Stimulated activated CD4-positive, alpha-beta T cell treated with anti-CD3 and anti-CD28 coated beads, Interleukin-2, amount 100 ng/mL, for 4 hours (primary cell): ENCODE results near the gene TMEM181.
"Not testable (repeated sequence)": the region's sequence is repeated elsewhere in the genome, so short reads cannot be mapped to it uniquely, and the experiment has no call there.

Experiments used
- DNase-seq: peaks from one replicate; pipeline ENCODE4 v3.0.0-alpha.2; 2020; ENCODE audit warnings: low read depth

TMEM181 gene

GRCh38 chr6:158643836-158644230 is 83.9 kb downstream of the TMEM181 start:
- DNase-seq = no peak

GRCh38 chr6:158644231-158645063 is 84.6 kb downstream of the TMEM181 start, which contains the start of gene DYNLT1:
Gene DYNLT1, minus strand, starts transcription at chr6:158644743. Its CDS starts 35 bp downstream, at chr6:158644708.
- DNase-seq = peak; percentile 78

- no peak for DNase-seq
Observed at GRCh38 chr6:158645064-158646022, 85.5 kb downstream of the TMEM181 start.

GRCh38 chr6:158646023-158646910 is 86.4 kb downstream of the TMEM181 start:
- DNase-seq = no peak

- DNase-seq = no peak
Observed at GRCh38 chr6:158647501-158647900, 87.6 kb downstream of the TMEM181 start.

- no peak for DNase-seq
Observed at GRCh38 chr6:158648682-158649131, 88.8 kb downstream of the TMEM181 start.

- DNase-seq = peak; percentile 51
Observed at GRCh38 chr6:158649289-158650143, 89.6 kb downstream of the TMEM181 start, which contains the start of gene SYTL3. Gene SYTL3, plus strand, starts transcription at chr6:158650054. Its CDS starts 13,215 bp downstream, at chr6:158663269.

GRCh38 chr6:158651981-158652737 is 92.3 kb downstream of the TMEM181 start:
- DNase-seq = not testable (repeated sequence)

GRCh38 chr6:158653577-158654354 is 93.9 kb downstream of the TMEM181 start:
- peak; percentile 83 for DNase-seq

GRCh38 chr6:158654498-158654897 is 94.6 kb downstream of the TMEM181 start:
- DNase-seq = no peak

- no peak for DNase-seq
Observed at GRCh38 chr6:158654960-158655489, 95.1 kb downstream of the TMEM181 start.

GRCh38 chr6:158655569-158656450 is 95.9 kb downstream of the TMEM181 start:
- DNase-seq = no peak

GRCh38 chr6:158656986-158657385 is 97.1 kb downstream of the TMEM181 start:
- not testable (repeated sequence) for DNase-seq

GRCh38 chr6:158660333-158660754 is 100.5 kb downstream of the TMEM181 start:
- peak; percentile 38 for DNase-seq

- DNase-seq = no peak
Observed at GRCh38 chr6:158661156-158661685, 101.3 kb downstream of the TMEM181 start.

GRCh38 chr6:158662607-158662953 is 102.7 kb downstream of the TMEM181 start:
- no peak for DNase-seq

- DNase-seq = no peak
Observed at GRCh38 chr6:158662954-158663624, 103.2 kb downstream of the TMEM181 start.
